Activated effector memory CD4-positive, alpha-beta T cell treated with anti-CD3 and anti-CD28 coated beads, Interleukin-2, amount 50 U/mL, for 16 hours (primary cell): ENCODE results near the gene ZNF680.
"Not testable (repeated sequence)": the region's sequence is repeated elsewhere in the genome, so short reads cannot be mapped to it uniquely, and the experiment has no call there.

ENCODE experiments used
- DNase-seq: peaks from one replicate; pipeline ENCODE4 v3.0.0-alpha.2; 2020

Gene ZNF680

GRCh38 chr7:64554188-64554587 lies 8.7 kb downstream of the ZNF680 start:
- not testable (repeated sequence) for DNase-seq

- DNase-seq: no peak
Measured at GRCh38 chr7:64551375-64552142, 11.3 kb downstream of the ZNF680 start.

GRCh38 chr7:64544010-64544409 lies 18.9 kb downstream of the ZNF680 start:
- DNase-seq: no peak

GRCh38 chr7:64541438-64542359 lies 21.2 kb downstream of the ZNF680 start:
- DNase-seq: no peak

GRCh38 chr7:64533756-64534155 lies 29.1 kb downstream of the ZNF680 start:
- DNase-seq: no peak

- DNase-seq: no peak
Measured at GRCh38 chr7:64528770-64529169, 34.1 kb downstream of the ZNF680 start.

- DNase-seq: no peak
Measured at GRCh38 chr7:64521409-64521984, 41.4 kb downstream of the ZNF680 start.

- no peak for DNase-seq
Measured at GRCh38 chr7:64516451-64516850, 46.4 kb downstream of the ZNF680 start.

GRCh38 chr7:64515781-64516180 lies 47.1 kb downstream of the ZNF680 start:
- DNase-seq: no peak

- DNase-seq: no peak
Measured at GRCh38 chr7:64515330-64515729, 47.5 kb downstream of the ZNF680 start.

- DNase-seq: no peak
Measured at GRCh38 chr7:64509583-64509982, 53.3 kb downstream of the ZNF680 start.

- no peak for DNase-seq
Measured at GRCh38 chr7:64504581-64505120, 58.2 kb downstream of the ZNF680 start.

GRCh38 chr7:64498270-64498669 lies 64.6 kb downstream of the ZNF680 start:
- no peak for DNase-seq

GRCh38 chr7:64494912-64495461 lies 67.9 kb downstream of the ZNF680 start:
- no peak for DNase-seq

- no peak for DNase-seq
Measured at GRCh38 chr7:64485623-64486022, 77.2 kb downstream of the ZNF680 start.
